Activated CD4-positive, CD25-positive, alpha-beta regulatory T cell (primary cell): ENCODE data around the gene RARG.
"Not testable (repeated sequence)": the region's sequence is repeated elsewhere in the genome, so short reads cannot be mapped to it uniquely, and the experiment has no call there.

Experiments used
- DNase-seq, 4 experiments: peaks; one replicate each; lab custom pipeline; 2025; lab: John Stamatoyannopoulos, UW

The RARG gene

DNA sequence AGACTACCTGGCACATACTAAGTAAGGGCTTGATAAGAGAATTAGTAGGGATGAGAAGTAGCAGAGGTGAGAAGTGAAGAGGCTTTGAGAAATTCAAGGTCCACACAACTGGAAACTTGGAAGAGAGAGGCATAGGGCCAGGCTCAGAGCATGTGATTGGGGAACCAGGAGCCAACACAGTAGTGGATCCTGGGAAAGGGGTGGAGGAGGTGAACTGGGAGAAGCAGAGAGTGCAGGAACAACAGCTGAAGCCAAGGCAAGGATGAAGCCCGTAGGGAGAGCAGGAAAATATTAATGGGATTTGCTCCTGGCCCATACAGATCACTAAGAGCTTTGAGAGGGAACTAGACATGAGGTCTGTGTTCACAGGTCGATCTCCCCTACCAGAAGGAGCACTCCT is 23.6 kb downstream of the RARG start:
- no peak for DNase-seq

DNA sequence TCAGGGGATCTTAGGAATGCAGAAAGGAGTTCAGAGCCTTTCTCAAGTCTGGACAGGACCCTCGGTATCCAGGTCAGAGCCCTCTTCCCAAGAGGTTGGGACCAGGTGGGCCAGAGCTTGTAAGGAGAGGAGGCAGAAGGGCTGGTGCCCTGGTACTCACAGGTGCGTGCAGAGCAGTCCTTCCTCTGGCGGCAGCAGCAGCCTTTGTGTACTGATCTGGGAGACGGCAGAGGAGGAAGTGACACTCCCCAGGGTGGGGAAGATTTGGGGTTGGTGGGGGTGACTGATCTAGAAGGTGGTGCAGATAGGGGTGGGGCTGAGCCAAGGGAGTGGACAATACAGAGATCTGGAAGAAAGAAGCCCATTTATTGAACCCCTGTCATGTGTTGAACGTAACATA is 25.0 kb downstream of the RARG start, which contains the start of gene ITGB7:
TSS of gene ITGB7 (minus strand) at position 210 of the 400 bp plus-strand sequence. CDS start 6,808 bp downstream, outside the sequence.
- peak in 2 of 4 experiments; percentile 43 for DNase-seq

DNA sequence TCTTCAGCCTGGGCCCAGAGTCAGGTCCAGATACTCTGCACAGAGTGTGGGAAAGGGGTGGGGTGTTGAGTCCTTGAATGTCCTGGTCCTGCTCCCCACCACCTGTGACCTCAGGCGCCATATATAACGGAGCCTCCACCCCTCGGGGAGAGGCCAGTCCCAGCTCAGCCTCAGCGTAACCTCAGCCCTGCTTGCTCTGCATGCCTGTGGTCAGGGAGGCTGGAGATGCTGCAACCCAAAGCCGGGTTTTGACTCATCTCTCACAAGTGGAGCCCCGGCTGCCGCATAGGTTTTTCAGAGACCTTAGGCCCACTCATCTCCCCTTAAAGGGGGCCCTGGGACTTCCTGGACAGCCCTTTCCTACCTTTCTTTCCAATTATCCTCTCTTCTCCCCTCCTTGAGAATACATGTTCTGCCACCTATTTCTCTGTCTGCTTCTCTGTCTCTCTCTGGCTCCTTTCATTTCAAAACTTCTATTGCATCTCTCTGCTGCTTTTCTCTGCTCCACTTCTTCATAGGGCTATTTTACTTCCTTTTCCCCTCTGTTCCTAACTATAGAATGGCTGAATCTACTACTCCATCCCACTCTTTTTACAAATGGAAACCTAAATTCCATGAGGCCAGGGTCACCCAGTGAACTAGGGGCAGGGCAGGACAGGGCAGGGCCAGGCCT is 26.1 kb downstream of the RARG start:
- DNase-seq: peak in 3 of 4 experiments; percentile 18 to 37 (median 29)

DNA sequence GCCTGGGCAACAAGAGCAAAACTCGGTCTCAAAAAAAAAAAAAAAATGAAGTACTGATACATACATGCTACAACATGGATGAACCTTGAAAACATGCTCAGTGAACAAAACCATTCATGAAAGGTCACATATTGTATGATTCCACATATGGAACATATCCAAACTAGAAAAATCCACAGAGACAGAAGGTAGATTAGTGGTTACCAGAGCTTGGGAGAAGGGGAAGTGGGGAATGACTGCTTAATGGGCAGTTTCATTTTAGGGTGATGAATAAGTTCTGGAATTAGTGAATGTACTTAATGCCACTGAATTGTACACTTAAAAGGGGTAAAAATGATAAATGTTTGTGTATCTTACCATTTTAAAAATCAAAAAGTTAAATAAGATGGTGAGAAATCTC is 27.7 kb downstream of the RARG start:
- no peak for DNase-seq

DNA sequence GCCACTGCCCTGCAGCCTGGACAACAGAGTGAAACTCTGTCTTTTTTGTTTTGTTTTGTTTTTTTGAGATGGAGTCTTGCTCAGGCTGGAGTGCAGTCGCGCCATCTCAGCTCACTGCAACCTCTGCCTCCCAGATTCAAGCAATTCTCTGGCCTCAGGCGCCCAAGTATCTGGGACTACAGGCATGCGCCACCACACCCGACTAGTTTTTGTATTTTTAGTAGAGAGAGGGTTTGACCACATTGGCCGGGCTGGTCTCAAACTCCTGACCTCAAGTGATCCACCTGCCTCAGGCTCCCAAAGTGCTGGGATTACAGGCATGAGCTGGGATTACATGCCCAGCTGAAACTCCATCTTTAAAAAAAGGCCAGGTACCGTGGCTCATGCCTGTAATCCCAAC is 29.7 kb downstream of the RARG start:
- not testable (repeated sequence) for DNase-seq

DNA sequence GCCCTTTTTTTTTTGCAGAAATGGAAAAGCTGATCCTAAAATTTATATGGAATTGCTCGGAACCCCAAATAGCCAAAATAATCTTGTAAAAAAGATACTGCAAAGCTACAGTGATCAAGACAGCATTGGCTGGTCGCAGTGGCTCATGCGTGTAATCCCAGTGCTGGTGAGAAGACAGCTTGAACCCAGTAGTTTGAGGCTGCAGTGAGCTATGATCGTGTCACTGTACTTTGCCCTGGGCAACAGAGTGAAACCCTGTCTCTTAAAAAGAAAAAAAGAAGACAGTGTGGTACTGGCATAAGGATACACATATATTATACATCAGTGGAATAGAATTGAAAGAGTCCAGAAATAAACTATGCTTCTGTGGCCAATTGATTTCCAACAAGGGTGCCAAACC is 30.4 kb downstream of the RARG start:
- DNase-seq: no peak

DNA sequence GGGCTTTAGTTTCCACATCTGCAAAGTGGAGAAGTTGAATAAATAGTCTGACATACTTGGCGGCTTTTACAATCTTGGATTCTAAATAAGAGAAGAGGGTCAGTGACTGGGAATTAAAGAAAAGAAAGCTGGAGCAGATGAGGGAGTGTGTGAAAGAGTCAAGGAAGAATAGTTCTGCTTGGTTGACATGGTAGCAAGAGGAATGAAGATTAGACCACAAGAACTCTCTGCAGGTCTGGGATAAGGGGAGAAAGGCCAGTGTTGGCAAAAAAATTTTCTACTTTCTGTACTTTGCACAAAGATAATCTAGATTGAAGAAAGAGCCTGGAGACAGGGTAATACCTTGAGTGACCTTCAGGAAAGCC is 30.9 kb downstream of the RARG start:
- DNase-seq: no peak

DNA sequence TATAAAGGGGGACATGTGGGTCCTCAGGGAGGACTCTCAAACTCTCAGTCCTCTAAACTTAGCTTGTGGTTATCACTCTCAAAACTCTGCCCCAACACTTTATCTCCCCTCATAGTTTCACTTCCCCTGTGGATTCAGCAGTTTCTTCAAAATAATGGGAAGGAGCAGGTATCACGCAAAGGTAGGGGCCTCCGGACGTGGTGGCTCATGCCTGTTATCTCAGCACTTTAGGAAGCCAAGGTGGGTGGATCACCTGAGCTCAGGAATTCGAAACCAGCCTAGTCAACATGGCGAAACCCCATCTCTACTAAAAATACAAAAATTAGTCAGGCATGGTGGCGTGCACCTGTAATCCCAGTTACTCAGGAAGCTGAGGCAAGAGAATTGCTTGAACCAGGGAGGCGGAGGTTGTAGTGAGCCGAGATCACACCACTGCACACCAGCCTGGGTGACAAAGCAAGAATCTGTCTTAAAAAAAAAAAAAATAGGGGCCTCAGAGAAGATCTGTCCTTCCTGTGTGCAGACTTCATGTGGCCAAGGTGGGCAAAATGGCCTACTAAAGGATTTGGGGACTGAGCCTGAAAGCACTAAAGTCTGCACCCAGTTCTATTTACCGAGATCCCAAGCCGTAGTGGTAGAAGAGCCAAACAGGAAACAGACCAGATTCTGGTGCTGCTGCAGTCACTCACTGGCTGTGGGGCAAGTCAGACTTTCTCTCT is 31.4 kb downstream of the RARG start:
- DNase-seq: no peak

DNA sequence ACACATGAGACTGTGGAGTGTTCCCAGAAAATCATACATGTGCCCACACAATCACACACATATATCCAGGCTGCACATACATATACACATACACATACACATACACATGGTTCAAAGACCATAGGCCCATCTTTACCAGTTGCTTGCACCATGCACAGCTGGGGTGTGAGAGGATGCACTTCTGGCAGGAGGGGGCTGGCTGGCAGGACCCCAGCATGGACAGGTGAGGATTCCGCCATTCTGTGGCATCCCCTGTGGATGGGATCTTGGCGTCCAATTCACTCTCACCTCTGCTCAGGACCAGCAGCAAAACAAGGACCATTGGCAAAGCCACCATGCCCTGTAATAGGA is 31.9 kb downstream of the RARG start:
- no peak for DNase-seq

DNA sequence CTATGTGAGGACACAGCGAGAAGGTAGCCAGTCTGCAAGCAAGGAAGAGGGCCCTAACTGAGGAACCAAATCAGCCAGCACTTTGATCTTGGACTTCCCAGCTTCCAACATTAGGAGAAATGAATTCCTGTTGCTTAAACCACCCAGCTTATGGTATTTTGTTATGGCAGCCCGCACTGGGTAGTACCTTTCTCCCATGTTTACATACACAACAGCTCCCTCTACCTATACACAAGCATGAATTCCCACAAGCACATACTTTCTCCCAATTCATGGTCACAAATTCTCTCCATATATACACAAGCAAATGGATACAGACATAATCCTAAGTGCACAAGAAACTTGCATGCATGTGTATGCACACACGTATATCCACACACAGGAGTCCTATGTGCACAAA is 32.3 kb downstream of the RARG start:
- DNase-seq: no peak

DNA sequence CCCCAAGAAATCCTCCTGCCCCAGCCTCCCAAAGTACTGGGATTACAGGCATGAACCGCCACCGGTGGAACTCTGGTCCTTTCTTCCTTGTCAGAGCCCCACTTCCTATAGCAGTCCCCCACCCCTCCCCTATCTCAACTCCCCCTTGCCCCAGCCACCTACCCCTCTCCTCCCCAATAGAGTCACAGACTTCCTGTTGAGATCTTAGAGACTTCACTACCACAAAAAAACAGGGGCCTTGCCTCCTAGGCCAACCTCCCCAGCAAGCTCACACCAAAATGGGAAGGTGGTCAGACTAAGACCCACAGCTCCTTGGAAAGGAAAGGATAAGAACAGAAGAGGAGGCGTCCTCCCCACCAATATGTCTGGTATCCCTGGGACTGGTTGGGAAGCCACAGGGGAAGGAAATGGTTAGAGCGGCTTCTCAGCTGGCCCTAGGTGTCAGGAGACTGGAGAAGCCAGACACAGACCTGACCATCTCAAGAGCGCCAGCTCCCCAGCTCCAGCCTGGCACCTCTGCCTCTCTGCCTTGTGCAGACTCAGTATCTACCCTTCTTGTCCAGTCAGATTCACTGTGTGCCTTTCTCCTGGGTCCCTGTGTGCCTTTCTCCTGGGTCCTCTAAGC is 33.4 kb downstream of the RARG start:
- no peak for DNase-seq

DNA sequence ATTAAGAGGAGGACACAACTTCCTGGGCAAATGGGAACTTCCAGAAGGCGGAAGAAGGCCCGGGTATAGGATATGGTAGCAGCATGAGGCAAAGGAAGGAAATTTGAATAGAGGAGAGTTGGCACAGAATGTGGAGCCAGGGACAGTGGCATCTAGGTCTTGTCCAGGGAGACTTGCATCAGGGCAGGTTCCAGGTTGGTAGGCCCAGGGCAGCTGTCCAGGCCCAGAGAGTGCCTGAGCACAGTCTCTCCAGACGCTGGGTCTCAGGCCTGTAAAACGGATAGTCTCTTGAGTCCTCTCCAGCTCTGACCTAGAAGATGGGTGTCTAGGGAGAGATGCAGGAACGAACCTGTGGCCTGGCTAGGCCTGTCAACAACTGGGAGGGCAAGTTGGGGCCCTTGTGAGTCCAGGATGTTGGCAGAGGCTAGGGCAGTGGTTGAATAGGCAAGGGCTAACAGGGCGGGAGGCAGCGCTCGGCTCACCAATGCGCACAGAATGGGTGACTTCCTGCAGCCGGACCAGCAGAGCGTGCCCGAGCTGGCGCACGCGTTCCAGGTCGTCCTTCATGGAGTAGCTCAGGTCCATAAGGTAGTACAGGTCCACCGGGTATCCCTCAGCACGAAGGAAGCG is 34.9 kb downstream of the RARG start:
- DNase-seq: no peak

DNA sequence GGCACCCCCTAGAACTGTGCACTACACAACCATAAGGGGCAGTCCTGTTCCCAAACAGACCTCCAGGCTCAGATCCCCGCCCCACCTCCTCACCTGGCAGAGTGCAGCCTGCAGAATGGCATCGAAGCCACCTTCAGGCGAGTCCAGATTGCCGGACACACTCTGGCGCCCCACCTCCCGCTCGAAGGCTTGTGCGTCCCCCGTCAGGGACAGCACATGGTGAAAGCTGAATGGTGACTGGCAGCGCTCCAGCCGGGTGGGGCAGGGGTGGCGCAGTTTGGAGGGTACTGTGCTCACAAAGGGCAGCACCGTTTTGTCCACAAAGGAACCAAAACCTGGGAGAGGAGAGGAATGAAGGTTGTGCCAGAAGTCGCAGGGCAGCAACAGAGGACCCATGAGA is 35.5 kb downstream of the RARG start:
- DNase-seq: no peak

DNA sequence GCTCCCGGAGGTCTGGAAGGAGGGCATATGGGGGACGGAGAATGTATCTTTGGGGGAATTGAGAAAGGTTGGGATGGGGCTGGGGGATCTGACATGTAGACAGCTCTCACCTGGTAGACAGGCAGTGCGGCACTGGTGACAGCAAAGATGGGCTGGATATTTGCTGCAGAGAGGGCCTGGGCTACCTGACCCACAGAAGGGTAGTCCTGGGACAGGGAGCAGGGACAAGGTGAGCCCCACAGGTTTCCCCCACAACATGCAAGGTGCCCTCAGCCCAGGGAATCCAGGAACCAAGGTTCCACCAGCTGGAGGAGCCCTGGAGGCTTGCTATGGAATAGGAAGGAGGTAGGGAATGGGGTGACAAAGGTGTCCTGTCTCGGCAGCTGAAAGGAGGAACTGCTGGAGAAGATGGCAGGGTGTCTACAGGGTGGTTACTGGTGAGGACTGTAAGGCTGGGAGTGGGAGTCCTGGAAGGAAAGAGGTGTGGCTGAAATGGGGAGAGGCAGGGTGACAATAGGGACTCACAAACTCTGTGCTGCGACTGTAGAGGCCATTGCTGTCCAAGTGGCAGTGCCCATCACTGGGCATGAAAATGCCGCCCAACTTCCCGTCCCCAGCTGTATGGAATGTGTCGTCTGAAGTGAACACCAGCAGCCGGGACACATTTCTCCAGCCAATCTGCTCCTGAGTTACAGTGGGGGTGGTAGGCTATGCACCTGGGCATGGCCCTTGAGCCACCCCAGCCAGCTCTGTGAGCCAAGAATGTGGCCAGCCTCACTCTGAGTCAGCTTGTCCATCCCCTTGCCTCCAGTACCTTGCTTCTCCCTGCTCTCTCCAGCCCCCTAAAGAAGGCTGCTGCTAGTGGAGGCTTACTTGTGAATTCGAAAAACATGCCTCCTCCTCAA is 36.2 kb downstream of the RARG start:
- no peak for DNase-seq

DNA sequence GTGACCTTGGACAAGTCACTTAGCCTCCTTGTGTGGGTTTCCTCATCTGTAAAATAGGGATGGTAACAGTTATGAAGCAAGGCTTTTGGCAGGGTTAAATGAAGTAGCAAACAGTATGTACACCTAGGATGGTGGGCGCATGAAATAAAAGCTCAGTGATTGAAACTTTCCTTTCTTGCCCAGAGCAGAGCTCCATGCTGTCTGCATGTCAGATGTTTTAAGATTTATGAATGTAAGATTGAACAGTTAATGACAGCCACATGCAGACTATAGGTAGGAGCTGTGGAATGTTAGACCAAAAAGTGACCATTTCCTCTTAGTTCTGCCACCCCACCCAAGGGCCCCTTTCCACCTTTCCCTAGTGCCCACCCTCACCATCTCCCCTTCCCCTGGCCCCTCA is 37.0 kb downstream of the RARG start:
- no peak for DNase-seq

DNA sequence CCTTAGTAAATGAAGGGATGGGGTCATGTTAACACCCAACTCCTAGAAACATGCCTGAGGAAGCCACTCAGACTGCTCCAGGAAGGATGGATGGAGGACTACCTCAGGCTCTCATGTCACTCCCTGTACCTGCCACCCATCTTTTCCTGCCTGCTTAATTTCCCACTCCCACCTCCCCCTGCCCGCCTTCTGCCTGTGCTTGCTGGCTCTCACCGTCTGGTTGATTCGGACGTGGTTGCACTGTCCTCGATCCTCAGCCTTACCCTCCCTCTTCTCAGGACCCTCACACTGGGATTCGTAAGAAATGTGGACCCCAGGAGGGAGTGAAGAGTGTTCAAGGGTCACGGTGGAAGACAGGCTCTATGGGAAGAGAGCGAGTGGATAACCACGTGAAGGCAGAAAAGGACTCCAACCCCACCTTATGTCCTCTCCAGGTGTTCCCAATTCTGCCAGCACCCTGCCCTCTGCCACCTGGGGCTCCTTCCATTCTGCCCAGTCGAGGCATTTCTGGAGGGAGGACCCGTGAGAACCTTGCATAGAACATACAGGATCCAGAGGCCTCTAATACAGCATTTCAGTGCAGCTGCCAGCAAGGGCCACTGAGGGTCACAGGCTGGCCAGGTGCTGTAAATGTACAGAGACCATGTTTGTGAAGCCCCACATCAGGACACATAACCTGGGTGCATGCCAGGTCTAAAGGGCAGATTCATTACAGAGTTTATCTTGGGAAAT is 37.9 kb downstream of the RARG start:
- no peak for DNase-seq

DNA sequence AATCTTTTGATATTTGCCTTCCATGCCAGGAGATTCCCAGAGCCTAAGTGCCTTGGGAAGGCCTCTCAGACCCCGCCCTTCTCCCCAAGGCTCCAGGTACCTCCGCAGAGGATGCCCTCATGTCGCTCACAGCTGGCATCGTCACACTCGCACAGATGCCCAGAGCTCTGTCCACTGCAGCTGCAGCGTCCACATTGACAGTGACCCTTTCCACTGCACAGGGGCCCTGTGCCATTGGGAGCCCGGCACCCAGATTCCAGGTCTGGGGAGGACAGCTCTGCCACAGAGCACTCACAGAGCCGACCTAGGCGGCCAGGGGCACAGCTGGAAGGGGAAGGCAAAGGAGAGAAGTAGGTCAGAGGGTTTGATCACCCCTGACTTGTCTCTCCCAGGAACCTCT is 39.0 kb downstream of the RARG start:
- DNase-seq: no peak

DNA sequence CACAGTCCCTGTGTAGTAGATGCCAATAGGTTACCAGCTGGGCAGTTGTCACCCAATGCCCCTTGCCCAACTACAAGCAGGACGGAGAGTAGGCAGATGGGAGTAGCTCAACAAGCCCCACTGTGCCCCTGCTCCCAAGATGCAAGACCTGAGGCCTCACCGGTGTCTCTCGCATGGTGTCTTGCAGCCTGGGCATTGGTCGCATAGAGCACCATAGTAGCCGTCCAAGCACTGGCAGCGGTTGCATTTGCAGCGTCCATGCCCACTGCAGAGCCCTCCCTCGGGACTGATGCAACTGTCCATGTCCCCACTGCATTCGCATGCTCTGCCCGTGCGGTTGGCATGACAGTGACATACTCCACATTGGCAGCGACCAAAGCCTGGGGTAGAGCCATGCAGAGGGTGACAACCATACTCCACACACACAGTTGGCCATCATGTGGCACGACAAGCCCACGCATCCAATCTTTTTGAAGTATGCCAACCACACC is 39.4 kb downstream of the RARG start:
- no peak for DNase-seq

DNA sequence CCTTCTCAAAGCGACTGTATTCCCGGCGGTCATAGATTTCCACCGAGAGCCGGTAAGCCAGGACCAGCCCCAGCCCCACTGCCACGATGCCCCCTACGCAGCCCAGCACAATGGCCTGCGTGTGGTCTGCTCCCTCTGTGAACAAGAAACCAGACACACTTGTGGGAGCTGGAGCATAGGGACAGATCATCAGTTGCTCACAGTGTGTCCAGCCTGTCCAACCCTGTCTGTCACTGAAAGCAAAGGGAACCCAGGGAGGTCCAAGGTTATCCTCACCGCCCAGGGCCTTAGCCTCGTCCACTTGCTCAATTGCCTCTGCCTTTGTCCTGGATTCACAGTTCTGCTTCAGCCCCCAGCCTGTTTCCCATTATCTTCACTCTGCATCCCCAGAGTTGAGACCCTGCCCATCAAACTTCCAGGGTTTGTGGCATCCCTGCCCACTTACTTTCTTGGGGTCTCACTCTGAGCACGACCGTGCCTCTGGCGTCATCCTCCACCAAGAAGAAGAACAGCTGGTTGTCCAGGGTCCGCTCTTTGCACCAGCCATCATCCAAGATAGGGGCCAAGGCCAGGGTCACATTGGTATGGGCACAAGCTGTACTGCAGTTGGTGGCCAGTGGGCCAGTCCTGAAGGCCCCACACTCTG is 40.0 kb downstream of the RARG start:
- DNase-seq: no peak

DNA sequence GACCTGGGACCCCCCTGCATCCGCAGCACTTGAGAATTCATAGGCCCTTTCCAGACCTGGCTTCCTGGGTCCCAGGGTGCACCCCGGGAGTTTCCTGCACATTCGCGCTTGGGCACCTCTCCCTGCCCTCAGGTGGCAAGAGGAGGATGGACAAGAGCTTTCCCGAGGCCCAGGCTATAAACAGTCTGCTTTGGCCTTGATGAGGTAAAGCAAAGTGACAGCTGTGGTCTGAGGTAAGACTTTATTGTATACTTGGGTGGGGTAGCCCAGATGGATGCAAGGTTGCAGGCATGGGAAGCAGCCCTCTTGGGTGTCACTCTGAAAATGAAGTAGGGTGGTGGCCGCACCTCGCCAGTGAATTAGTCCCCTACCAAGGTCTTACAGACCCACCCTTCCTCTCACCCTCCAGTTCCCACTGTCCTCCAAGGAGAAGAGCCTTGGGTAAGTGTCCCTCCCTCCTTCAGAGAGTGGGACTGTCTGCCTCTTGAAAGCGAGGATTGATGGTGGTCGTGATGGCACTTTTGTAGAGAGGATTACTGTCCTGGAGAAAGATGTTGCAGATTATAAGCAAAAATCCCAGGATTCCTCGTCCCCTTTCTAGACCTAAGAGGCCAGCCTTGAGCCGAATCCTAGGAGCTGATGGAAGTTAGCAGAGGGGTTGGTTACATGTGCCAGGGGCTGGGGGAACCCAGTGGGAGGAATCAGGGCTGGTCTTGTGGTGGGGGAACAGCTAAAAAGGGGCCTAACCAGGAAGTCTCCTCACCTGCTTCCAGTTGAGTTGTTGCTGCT is 40.7 kb downstream of the RARG start:
- DNase-seq: no peak
